ENCODE results near the gene RCOR2. TPM values are rescaled to one million over a fixed set of nuclear protein-coding genes. Genes with fewer than 3 reads are reported as not detected.

The RCOR2 gene
- total RNA-seq, 1 donor from 2014 or later, result 70.6 TPM

DNA sequence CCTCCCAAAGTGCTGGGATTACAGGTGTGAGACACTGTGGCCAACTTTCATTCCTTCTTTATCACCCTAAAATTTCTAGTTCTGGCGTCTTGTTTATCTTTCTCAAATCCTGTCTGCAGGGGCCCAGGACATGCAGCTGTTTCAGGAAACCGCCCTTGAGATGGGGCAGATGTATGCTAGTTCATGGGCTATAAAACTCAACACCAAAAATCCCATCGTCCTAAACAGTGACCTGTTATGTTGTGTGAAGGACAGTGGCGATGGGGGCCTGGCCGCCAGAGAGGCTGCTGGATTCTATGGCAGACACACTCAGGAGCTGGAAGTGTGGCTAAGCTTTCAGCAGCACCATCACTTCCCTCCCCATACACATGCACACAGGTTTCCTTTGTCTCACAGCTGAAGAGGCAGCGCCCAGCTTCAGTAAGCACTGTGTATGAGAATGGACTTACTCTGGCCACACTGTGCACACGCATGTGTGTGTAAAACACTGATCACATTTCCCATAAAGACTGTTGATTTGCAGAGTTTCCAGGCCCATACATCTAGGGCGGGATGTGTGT lies 41.4 kb downstream of the RCOR2 start:
- H3K4me3 ChIP-seq, result no peak overlapping the region
- H3K36me3 ChIP-seq, result no peaks in the 10 kb centered on the region
- H2AFZ ChIP-seq (replicated peaks), result no peak overlapping the region
- H3K27me3 ChIP-seq, result no peaks in the 10 kb centered on the region
- Mint-ChIP-seq H3K4me3 (no peak overlapping the region), H3K27ac (no peak overlapping the region), H3K4me1 (peaks cover 43% of the 10 kb centered on the region), H3K27me3 (ENCODE audit: insufficient read depth, low read depth) (peaks cover 4% of the 10 kb centered on the region), H3K9me3 (no peaks in the 10 kb centered on the region), H3K36me3 (peaks cover 4% of the 10 kb centered on the region)
- TF ChIP-seq CTCF (IDR thresholded peaks at IDR 0.05), result no peak
- no peak for TF ChIP-seq EZH2 (IDR thresholded peaks at IDR 0.05)
- no peak for TF ChIP-seq EZH2phosphoT487 (IDR thresholded peaks at IDR 0.05)
- no peaks in the 10 kb centered on the region for H3K9me3 ChIP-seq (ENCODE audit: low read depth)
- no peak overlapping the region for H3K27ac ChIP-seq
- no peak overlapping the region for H3K4me2 ChIP-seq
- peaks cover 93% of the 10 kb centered on the region for H4K20me1 ChIP-seq (ENCODE audit: low read depth)
- peaks cover 17% of the 10 kb centered on the region for H3F3A ChIP-seq (ENCODE audit: low read depth)
- H3K4me1 ChIP-seq, result peaks cover 31% of the 10 kb centered on the region
- H3K9ac ChIP-seq, result no peak overlapping the region
- DNase-seq (ENCODE audit: low spot score), result no peak
- peaks cover 95% of the 10 kb centered on the region for H3K79me2 ChIP-seq (ENCODE audit: low read depth)

DNA sequence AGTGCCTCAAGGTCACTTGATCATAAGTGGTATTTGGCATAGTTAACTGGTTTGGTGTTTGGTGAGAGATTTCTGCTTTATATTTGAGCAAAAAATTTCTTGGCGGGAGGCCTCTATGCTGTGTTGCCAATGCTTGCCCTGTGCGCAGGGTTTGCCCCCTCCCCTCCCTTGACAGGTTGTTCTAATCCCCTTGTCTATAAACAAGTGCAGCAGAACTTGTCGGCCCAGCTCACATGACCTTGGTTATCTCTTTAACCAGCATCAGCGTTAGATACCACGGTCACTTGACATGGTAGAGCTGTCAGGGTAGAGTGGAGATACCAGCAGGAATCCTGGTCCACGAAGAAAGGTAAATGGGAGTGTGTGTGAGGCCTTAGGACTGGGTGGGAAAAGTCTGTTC lies 42.5 kb downstream of the RCOR2 start:
- H3K27ac ChIP-seq, result no peak overlapping the region
- Mint-ChIP-seq H3K36me3 (peaks cover 4% of the 10 kb centered on the region), H3K4me1 (peaks cover 43% of the 10 kb centered on the region), H3K27ac (no peak overlapping the region), H3K9me3 (no peaks in the 10 kb centered on the region), H3K4me3 (no peak overlapping the region), H3K27me3 (ENCODE audit: insufficient read depth, low read depth) (peaks cover 2% of the 10 kb centered on the region)
- H3K9me3 ChIP-seq (ENCODE audit: low read depth), result no peaks in the 10 kb centered on the region
- no peak overlapping the region for H3K9ac ChIP-seq
- H3K4me2 ChIP-seq, result no peak overlapping the region
- H3K27me3 ChIP-seq, result no peaks in the 10 kb centered on the region
- H3F3A ChIP-seq (ENCODE audit: low read depth), result peaks cover 12% of the 10 kb centered on the region
- no peak for DNase-seq (ENCODE audit: low spot score)
- TF ChIP-seq EZH2phosphoT487 (IDR thresholded peaks at IDR 0.05) (no peak), CTCF (IDR thresholded peaks at IDR 0.05) (no peak), EZH2 (IDR thresholded peaks at IDR 0.05) (no peak)
- H4K20me1 ChIP-seq (ENCODE audit: low read depth), result peaks cover 93% of the 10 kb centered on the region
- H3K4me1 ChIP-seq, result peaks cover 20% of the 10 kb centered on the region
- H3K4me3 ChIP-seq, result no peak overlapping the region
- no peaks in the 10 kb centered on the region for H3K36me3 ChIP-seq
- no peak overlapping the region for H2AFZ ChIP-seq (replicated peaks)
- peaks cover 97% of the 10 kb centered on the region for H3K79me2 ChIP-seq (ENCODE audit: low read depth)

GRCh38 chr11:63873311-63873710 lies 43.7 kb downstream of the RCOR2 start:
- H3K9me3 Mint-ChIP-seq, result no peaks in the 10 kb centered on the region
- no peak overlapping the region for H2AFZ ChIP-seq (replicated peaks)
- peaks cover 8% of the 10 kb centered on the region for H3F3A ChIP-seq (ENCODE audit: low read depth)
- H3K36me3 ChIP-seq, result no peaks in the 10 kb centered on the region
- no peak overlapping the region for H3K27ac ChIP-seq
- H3K4me1 Mint-ChIP-seq, result peaks cover 44% of the 10 kb centered on the region
- H3K4me1 ChIP-seq, result peaks cover 12% of the 10 kb centered on the region
- no peak overlapping the region for H3K4me3 Mint-ChIP-seq
- no peaks in the 10 kb centered on the region for H3K27me3 ChIP-seq
- H3K27me3 Mint-ChIP-seq (ENCODE audit: insufficient read depth, low read depth), result peaks cover 2% of the 10 kb centered on the region
- H3K9ac ChIP-seq, result no peak overlapping the region
- no peak for TF ChIP-seq EZH2 (IDR thresholded peaks at IDR 0.05)
- no peak for TF ChIP-seq CTCF (IDR thresholded peaks at IDR 0.05)
- TF ChIP-seq EZH2phosphoT487 (IDR thresholded peaks at IDR 0.05), result no peak
- H3K9me3 ChIP-seq (ENCODE audit: low read depth), result no peaks in the 10 kb centered on the region
- peaks cover 94% of the 10 kb centered on the region for H4K20me1 ChIP-seq (ENCODE audit: low read depth)
- DNase-seq (ENCODE audit: low spot score), result no peak
- peaks cover 97% of the 10 kb centered on the region for H3K79me2 ChIP-seq (ENCODE audit: low read depth)
- no peak overlapping the region for H3K4me2 ChIP-seq
- no peak overlapping the region for H3K4me3 ChIP-seq
- H3K36me3 Mint-ChIP-seq, result peaks cover 7% of the 10 kb centered on the region
- no peak overlapping the region for H3K27ac Mint-ChIP-seq

Data from neural progenitor cell (in vitro differentiated cells).